Breast epithelium (tissue), 4 donors: ENCODE measurements around the gene UBE2Q2. TPM values are rescaled to one million over a fixed set of nuclear protein-coding genes. Genes with fewer than 3 reads are reported as not detected.
"Not testable (repeated sequence)": the region's sequence is repeated elsewhere in the genome, so short reads cannot be mapped to it uniquely, and the experiment has no call there.

Experiments
- DNase-seq, 2 donors: peaks; one replicate each; pipeline ENCODE4 v3.0.0-alpha.2; 2019; ENCODE audit warnings: low spot score in 2 of 2
- H3K27ac ChIP-seq, 2 donors: fragments of 200-600 bp; sonication (generic) in 1 of 2; one replicate each; pipeline ENCODE4 v1.5.1; 2016 to 2019; ENCODE audit warnings: mild to moderate bottlenecking in 1 of 2
- H3K27me3 ChIP-seq, 2 donors: fragments of 200-600 bp; sonication (generic) in 1 of 2; one replicate each; pipeline versions ENCODE4 v1.5.1 to v1.6.0; 2017 to 2019; ENCODE audit warnings: control low read depth in 1 of 2, mild to moderate bottlenecking in 1 of 2
- H3K36me3 ChIP-seq: fragments of 200-600 bp; one replicate; pipeline ENCODE4 v1.5.1; 2019
- H3K4me1 ChIP-seq, 2 donors: fragments of 200-600 bp; sonication (generic); one replicate each; pipeline ENCODE4 v1.5.1; 2016 to 2019; ENCODE audit warnings: control low read depth in 1 of 2
- H3K4me3 ChIP-seq, 3 donors: fragments of 200-600 bp; sonication (generic); 1 replicate in 2 of 3; 2 replicates in 1 of 3; pipeline ENCODE4 v1.5.1; 2016 to 2019; ENCODE audit warnings: mild to moderate bottlenecking in 3 of 3, moderate library complexity in 2 of 3
- H3K9me3 ChIP-seq, 2 donors: fragments of 200-600 bp; sonication (generic) in 1 of 2; one replicate each; pipeline ENCODE4 v1.5.1; 2016 to 2019; ENCODE audit warnings: control low read depth in 1 of 2
- POLR2A ChIP-seq: fragments of 450-650 bp; IDR thresholded peaks from one replicate; pipeline ENCODE4 v1.6.1; 2016; ENCODE audit warnings: antibody characterized with exemption, mild to moderate bottlenecking, moderate library complexity
- POLR2AphosphoS5 ChIP-seq, 3 donors: sonication (generic); formaldehyde crosslinking; IDR thresholded peaks; one replicate each; pipeline ENCODE4 v1.6.1; 2017; ENCODE audit warnings: antibody characterized with exemption in 3 of 3
- intact Hi-C: fragments of 100-400 bp; cut with DNase I; formaldehyde crosslinking; loops from one replicate; pipeline ENCODE4 v1.15.1; 2023; ENCODE audit warnings: low total_unique reads
- total RNA-seq, 3 donors: library from RNA; depleted of rRNA; stranded (reverse); fragments of >200 nt; gene quantifications; one replicate each; pipeline ENCODE4 v1.1.0, GENCODE V29; 2016
- TF ChIP-seq, protein P1 (sequence below), 3 donors: fragments of 450-650 bp; IDR thresholded peaks; one replicate each; pipeline ENCODE4 v1.5.1; 2016 to 2017; ENCODE audit warnings: antibody characterized with exemption in 3 of 3, mild to moderate bottlenecking in 3 of 3, moderate library complexity in 3 of 3

The UBE2Q2 gene
- total RNA-seq, 3 donors from 2014 or later: 45.9 to 56.5 (median 48.8) TPM

DNA sequence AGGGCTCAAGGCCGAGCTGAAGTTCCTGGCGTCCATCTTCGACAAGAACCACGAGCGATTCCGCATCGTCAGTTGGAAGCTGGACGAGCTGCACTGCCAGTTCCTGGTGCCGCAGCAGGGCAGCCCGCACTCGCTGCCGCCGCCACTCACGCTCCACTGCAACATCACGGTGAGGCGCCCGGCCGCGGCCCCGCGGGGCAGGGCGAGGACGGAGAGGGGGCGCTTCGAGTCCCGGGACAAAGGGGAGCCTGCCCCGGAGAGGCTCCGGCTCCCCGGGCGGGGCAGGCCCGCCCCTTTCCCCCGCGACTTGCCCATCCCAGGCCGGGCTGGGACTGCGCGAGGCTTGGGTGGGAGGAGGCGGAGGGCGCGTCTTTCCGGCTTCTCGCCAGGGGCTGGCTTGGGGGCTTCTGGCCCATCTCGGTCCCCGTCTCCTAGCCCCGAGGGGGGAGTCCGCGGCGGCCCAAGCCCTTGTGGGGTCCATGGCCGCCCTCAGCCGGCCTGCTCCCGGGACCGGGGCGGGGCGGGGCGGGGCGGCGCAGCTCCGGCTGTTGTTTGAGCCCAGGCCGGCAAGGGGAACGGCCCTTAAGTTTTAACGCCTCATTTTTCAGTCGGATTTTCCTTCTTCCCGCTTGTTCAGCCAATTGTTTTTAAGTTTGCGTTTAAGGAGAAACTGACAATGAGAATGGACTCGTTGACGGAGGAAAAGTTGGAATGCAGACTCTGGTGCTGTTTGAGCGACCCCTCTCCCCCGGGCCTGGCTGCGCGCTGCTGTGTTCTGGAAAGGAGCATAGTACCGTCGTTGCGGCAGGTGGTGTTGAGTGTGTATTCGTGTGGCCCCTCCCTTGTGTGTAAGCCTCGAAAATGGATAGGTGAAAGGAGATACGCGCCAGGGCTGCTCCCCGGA, 683 bp downstream of the UBE2Q2 start:
- H3K4me1 ChIP-seq: peaks cover 0 to 8% of the 10 kb centered on the region in 2 donors
- peak; percentile 49 to 58 for DNase-seq
- intact Hi-C loops: no loop called here

DNA sequence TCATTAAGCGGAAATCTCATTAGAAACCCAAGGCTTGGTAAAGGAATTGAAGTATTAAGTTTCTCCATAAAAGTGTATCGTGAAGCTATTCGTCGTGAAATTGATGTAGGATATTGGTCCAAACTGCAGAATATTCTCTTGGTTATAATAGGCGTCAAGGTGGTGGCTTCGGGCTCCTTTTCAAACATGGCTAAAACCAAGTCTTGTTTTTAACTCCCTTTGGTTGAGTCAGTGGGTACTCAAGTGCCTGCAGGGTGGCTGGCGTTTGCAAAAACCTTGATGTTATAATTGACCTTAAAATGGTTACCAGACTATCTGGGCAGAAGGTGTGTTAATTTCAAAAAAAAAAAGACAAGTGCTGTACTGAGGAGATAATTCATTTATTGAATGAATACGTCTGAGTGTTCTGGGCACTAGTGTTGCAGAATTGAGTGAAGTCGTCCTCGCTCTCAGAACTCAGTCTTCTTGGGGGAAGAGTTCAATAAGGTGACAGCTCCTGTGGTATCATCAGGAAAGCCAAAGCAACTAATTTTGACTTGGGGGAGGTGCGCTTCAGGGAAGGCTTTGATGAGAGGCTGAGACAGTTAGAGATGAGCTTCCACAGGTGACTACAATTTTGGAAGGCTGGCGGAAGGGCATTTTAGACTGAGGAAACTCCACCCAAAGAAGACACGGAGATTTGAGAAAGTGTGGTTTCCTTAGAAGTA, 1.5 kb downstream of the UBE2Q2 start:
- Histone ChIP-seq H3K4me1 (peaks cover 0 to 8% of the 10 kb centered on the region in 2 donors), H3K9me3 (no peaks in the 10 kb centered on the region), H3K36me3 (no peaks in the 10 kb centered on the region), H3K27me3 (no peaks in the 10 kb centered on the region), H3K27ac (peak overlapping the region; percentile 94 to 95), H3K4me3 (peak overlapping the region; percentile 84 to 96 (median 91))
- TF ChIP-seq, protein P1, sequence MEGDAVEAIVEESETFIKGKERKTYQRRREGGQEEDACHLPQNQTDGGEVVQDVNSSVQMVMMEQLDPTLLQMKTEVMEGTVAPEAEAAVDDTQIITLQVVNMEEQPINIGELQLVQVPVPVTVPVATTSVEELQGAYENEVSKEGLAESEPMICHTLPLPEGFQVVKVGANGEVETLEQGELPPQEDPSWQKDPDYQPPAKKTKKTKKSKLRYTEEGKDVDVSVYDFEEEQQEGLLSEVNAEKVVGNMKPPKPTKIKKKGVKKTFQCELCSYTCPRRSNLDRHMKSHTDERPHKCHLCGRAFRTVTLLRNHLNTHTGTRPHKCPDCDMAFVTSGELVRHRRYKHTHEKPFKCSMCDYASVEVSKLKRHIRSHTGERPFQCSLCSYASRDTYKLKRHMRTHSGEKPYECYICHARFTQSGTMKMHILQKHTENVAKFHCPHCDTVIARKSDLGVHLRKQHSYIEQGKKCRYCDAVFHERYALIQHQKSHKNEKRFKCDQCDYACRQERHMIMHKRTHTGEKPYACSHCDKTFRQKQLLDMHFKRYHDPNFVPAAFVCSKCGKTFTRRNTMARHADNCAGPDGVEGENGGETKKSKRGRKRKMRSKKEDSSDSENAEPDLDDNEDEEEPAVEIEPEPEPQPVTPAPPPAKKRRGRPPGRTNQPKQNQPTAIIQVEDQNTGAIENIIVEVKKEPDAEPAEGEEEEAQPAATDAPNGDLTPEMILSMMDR (IDR thresholded peaks at IDR 0.05): no peak
- no peak for TF ChIP-seq POLR2A
- no peak for TF ChIP-seq POLR2AphosphoS5 (IDR thresholded peaks at IDR 0.05)
- DNase-seq: no peak
- intact Hi-C loops: no loop called here

More for the DNA sequence above, 683 bp downstream of the UBE2Q2 start:
- Histone ChIP-seq H3K27ac (peak overlapping the region; percentile 94 to 95), H3K9me3 (no peaks in the 10 kb centered on the region), H3K36me3 (no peaks in the 10 kb centered on the region), H3K4me3 (peak overlapping the region; percentile 84 to 96 (median 91)), H3K27me3 (no peaks in the 10 kb centered on the region)
- TF ChIP-seq, protein P1 (IDR thresholded peaks at IDR 0.05): no peak
- TF ChIP-seq POLR2AphosphoS5 (IDR thresholded peaks at IDR 0.05) (peak; percentile 61 to 80 (median 72)), POLR2A (peak; percentile 48)

- H3K9me3 ChIP-seq: no peaks in the 10 kb centered on the region
- TF ChIP-seq POLR2A (no peak), POLR2AphosphoS5 (IDR thresholded peaks at IDR 0.05) (no peak)
- TF ChIP-seq, protein P1 (IDR thresholded peaks at IDR 0.05): no peak
- no peak for DNase-seq
- no peak overlapping the region for H3K4me3 ChIP-seq
- H3K27ac ChIP-seq: no peak overlapping the region
- H3K36me3 ChIP-seq: no peaks in the 10 kb centered on the region
- H3K4me1 ChIP-seq: peaks cover 0 to 8% of the 10 kb centered on the region in 2 donors
- H3K27me3 ChIP-seq: no peaks in the 10 kb centered on the region
- intact Hi-C loops: no loop called here
These were observed 5.9 kb downstream of the UBE2Q2 start for GRCh38 chr15:75849167-75849566.

DNA sequence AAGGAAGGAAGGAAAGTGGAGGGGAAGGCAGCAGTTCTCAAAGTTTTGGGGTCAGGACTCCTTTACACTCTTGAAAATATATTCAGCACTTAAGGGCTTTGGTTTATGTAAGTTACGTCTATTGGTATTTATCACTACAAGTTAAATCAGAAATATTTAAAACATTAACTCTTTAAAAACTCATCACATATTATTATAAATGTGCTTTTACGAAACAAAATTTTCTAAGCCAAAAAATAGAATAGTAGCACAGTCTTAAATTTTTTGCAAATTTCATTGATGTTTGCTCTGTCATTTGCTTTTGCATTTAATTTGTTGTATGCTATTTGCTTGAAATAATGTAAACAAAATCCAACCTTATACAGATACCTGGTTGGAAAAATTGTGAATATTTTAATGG, 7.5 kb downstream of the UBE2Q2 start:
- no peak for TF ChIP-seq POLR2A
- TF ChIP-seq, protein P1 (IDR thresholded peaks at IDR 0.05): no peak
- no peak for TF ChIP-seq POLR2AphosphoS5 (IDR thresholded peaks at IDR 0.05)
- Histone ChIP-seq H3K36me3 (no peaks in the 10 kb centered on the region), H3K4me1 (peaks cover 0 to 1% of the 10 kb centered on the region in 2 donors), H3K27me3 (no peaks in the 10 kb centered on the region), H3K9me3 (no peaks in the 10 kb centered on the region), H3K27ac (no peak overlapping the region), H3K4me3 (no peak overlapping the region)
- intact Hi-C loops: no loop called here
- DNase-seq: no peak

- DNase-seq, intact Hi-C loops, H3K36me3 ChIP-seq, H3K27me3 ChIP-seq, H3K4me3 ChIP-seq, H3K9me3 ChIP-seq, H3K4me1 ChIP-seq, H3K27ac ChIP-seq: not testable (repeated sequence)
These were observed 8.3 kb downstream of the UBE2Q2 start for GRCh38 chr15:75851566-75851965.
